Cardiac fibroblast (primary cell): Measurements from ENCODE around the gene KAT8.

Experiments used
- DNase-seq, 2 donors: peaks; one replicate each; pipeline versions ENCODE4 v3.0.0 to v3.0.0-alpha.2; 2010; ENCODE audit warnings: low read depth in 2 of 2
- H3K4me3 ChIP-seq, 2 donors: replicated peaks in 1 of 2; 1 replicate in 1 of 2; 2 replicates in 1 of 2; pipeline ENCODE4 v1.5.1; 2011; ENCODE audit warnings: low read depth in 2 of 2, low read length in 2 of 2, mild to moderate bottlenecking in 2 of 2, moderate library complexity in 1 of 2
- TF ChIP-seq, protein P1 (sequence below): IDR thresholded peaks from one replicate; pipeline ENCODE4 v1.5.1; 2011; ENCODE audit warnings: low read depth, mild to moderate bottlenecking, low read length, inconsistent platforms

KAT8 gene

DNA sequence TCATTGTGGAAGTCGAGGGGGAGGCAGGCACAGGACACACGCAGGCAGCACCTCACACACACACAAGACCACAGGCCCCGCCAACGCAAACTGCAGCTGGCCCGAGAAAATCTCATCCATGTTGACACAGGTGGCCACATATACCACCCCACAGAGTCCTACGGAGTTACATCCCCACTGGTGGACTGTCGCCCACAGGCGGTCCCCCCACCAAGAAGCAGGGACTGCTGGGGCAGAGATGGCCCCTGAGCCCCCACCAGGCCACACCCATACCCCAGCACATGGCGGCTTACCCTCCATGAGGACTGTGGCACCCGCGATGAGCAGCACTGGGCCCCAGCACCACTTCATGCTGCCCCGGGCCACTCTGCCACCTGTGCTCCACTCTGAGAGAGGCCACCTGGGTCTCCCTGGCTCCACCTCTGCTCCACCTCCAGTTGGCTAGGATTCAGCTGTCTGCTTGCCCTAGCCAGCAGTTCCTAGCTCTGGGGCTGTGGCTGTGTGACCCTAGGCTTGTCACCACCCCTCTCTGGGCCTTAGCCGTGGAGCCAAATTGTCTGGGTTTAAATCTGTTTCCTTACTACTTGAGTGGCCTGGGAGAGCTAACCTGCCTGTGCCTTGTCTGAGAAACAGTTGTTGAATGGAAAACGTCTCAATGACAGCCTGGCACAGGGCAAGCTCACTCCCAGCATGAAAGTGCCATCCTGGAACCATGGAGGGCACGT, 28.8 kb upstream of the KAT8 start, which contains the start of gene PRSS53:
Gene PRSS53, minus strand, starts transcription at position 485 of the 725 bp plus-strand sequence. Its CDS starts 134 bp downstream, at position 351.
- TF ChIP-seq, protein P1, sequence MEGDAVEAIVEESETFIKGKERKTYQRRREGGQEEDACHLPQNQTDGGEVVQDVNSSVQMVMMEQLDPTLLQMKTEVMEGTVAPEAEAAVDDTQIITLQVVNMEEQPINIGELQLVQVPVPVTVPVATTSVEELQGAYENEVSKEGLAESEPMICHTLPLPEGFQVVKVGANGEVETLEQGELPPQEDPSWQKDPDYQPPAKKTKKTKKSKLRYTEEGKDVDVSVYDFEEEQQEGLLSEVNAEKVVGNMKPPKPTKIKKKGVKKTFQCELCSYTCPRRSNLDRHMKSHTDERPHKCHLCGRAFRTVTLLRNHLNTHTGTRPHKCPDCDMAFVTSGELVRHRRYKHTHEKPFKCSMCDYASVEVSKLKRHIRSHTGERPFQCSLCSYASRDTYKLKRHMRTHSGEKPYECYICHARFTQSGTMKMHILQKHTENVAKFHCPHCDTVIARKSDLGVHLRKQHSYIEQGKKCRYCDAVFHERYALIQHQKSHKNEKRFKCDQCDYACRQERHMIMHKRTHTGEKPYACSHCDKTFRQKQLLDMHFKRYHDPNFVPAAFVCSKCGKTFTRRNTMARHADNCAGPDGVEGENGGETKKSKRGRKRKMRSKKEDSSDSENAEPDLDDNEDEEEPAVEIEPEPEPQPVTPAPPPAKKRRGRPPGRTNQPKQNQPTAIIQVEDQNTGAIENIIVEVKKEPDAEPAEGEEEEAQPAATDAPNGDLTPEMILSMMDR, result no peak
- no peak for DNase-seq
- no peak within 1 kb of the TSS for H3K4me3 ChIP-seq

DNA sequence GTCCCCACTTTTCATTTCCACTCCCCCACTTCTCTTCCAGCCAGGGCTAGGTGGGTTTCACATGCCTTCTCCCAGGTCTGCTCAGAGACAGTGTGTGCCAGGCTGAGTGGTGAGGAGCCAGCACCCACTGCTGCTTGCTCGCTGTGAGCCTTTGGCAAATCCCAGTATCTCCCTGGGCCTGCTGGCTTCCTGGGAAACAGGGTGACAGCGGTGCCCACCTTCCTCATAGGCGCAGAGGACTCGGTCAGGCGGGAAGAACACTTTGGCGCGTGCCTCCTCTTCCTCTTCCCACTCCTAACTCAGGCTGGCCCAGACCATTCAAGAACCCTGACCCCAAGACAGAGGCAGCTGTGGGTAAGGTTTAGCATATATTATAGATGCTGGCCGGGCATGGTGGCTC, 28.3 kb upstream of the KAT8 start:
- TF ChIP-seq, protein P1, result no peak
- no peak for DNase-seq
- H3K4me3 ChIP-seq, result no peak overlapping the region

DNA sequence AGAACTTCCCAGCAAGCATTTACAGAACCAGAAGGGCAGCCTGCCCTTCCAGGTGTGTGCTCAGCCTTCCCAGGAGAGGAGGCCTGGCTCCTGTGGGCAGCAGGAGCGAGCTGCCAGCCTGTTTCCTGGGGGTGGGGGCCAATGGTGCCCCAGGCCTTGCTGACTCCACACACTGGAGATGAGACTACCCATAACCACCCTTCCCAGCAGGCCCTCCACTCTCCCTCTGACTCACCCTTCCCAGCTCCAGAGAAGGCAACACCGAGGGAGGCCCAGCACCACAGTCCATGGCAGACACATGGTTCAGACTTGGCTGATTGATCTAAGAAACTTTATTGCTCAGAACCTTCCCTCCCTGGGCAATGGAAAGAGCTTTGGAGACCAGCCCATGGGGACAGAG, 26.9 kb upstream of the KAT8 start:
- H3K4me3 ChIP-seq, result no peak overlapping the region
- TF ChIP-seq, protein P1, result no peak
- DNase-seq, result no peak

DNA sequence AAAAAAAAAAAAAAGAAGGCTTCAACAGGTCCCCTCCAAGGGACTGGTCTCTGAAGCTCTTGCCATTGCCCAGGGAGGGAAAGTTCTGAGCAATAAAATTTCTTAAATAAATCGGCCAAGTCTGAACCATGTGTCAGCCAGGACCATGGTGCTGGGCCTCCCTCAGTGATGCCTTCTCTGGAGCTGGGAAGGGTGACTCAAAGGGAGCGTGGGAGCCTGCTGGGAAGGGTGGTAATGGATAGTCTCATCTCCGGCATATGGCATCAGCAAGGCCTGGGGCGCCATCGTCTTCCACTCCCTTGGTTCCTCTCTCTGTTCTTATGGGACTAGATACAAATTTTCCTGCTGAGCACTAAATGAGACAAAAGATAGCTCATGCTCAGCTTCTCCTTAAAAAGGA, 25.1 kb upstream of the KAT8 start:
- DNase-seq, result no peak
- H3K4me3 ChIP-seq, result no peak overlapping the region
- TF ChIP-seq, protein P1, result no peak

DNA sequence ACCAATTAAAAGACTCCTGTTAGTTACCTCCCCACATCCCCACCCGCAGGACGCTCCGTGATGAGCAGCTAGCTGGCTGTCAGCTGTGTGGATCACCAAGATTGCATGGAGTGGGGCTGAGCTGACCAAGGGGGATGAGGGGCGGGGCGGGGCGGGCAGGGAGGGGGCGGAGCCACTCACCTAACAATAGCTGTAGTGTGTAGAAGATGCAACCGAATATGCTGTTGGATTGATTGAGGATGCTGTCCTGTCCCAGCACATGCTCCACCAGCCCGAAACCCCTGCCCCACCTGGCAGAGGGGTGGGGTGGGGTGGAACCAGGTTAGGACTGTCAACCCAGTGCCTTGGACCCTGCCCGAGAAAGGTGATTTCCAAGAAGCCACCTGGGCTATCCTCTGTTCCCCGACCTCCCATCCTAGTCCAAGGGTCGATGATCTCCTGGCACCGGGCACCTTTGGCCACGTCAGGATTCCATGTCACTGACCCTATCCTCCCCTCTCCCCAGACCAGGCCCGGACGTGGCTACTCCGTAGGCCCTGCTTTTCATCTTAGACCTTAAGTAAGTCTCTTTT, 24.2 kb upstream of the KAT8 start:
- TF ChIP-seq, protein P1, result no peak
- peak overlapping the region; percentile 75 to 99 for H3K4me3 ChIP-seq
- DNase-seq, result peak; percentile 27 to 37

DNA sequence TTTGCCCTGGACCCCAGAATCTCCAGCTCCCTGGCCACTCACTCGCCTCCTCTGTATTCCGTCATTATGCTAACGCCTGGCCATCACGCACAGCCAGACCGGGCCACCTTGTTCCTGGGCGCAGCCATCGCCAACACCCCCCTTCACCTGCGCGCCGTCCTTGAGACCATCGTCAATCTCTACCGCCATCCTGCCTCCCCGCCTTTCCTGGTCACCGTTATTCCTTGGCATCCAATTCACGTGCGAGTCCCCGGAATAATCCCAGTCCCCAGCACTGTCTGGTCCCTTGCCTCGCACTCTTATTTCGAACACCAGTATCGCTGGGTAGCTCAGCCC, 23.4 kb upstream of the KAT8 start:
- peak overlapping the region; percentile 75 to 99 for H3K4me3 ChIP-seq
- TF ChIP-seq, protein P1, result no peak
- peak in 1 of 2 donors; percentile 29 for DNase-seq
